Omental fat pad (tissue), 4 donors: Measurements from ENCODE around the gene PTCSC3. TPM values are rescaled to one million over a fixed set of nuclear protein-coding genes. Genes with fewer than 3 reads are reported as not detected.

Experiments
- ATAC-seq: fragments of 150-250 bp; one replicate; pipeline ENCODE4 v1.9.1; 2016; ENCODE audit warnings: mild to moderate bottlenecking, moderate library complexity; ENCODE audit not compliant: low FRiP score
- DNase-seq: peaks from one replicate; pipeline ENCODE4 v3.0.0-alpha.2; 2019; ENCODE audit warnings: low spot score
- CTCF ChIP-seq, 3 donors: fragments of 450-650 bp; IDR thresholded peaks; one replicate each; pipeline ENCODE4 v1.5.1; 2016 to 2017; ENCODE audit warnings: antibody characterized with exemption in 3 of 3, mild to moderate bottlenecking in 3 of 3, moderate library complexity in 2 of 3
- total RNA-seq, 4 donors: library from RNA; depleted of rRNA; stranded (reverse); fragments of >200 nt; gene quantifications; one replicate each; pipeline ENCODE4 v1.1.0, GENCODE V29; 2016

The PTCSC3 gene
- total RNA-seq, 4 donors from 2014 or later = not detected

- DNase-seq (no peak), ATAC-seq (no peak)
- no peak for TF ChIP-seq CTCF (IDR thresholded peaks at IDR 0.05)
Observed at GRCh38 chr14:36177489-36177888, 967 bp upstream of the PTCSC3 start.

DNA sequence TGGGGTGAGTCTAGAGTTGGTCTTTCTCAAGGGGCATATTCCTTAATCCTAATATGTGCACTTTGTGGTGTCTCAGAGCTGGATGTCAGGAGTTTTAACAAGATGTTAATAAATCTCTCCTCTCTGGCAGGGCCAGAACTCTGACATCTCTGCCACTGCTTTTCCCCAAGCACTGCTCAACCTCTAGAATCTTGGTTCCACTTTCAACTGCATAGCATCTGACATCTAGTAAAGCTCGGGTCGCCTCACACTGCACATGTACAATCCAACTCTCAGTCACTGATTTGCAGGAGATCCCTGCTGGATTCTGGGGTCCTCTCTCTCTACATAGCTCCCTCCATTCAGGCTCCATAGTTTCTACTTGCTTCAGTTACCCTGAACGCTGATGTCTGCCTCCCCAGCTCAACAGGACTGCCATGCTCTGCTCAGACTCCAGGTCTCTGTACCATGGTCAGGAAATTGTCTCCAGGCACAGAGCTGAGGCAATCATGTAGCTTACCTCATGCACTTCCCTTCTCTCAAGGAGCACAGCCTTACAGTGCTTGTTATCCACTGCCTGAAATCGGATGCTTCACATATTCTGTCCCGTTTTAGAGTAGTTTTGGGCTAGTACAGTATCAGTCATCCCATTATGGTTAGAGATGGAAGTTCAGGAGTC is 1.6 kb downstream of the PTCSC3 start:
- ATAC-seq (no peak), DNase-seq (no peak)
- TF ChIP-seq CTCF (IDR thresholded peaks at IDR 0.05) = no peak

DNA sequence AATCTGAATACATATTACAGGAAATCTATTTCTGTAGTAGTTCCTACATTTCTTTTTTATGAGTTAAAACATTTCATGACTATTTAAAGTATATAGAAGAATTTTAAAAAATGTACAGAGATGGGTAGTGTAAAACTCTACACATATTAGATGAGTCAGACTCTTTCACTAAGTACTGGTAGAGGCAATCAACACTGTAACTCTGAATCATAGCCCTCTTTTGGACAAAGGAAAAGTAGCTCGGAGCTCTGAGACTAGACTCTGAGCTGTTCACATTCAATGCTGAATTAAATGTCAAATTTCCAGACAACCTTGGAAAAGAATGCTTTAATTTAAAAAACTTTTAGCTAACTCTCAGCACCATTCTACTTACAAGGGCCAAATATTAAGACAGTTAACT is 3.4 kb downstream of the PTCSC3 start:
- TF ChIP-seq CTCF (IDR thresholded peaks at IDR 0.05) = no peak
- DNase-seq (no peak), ATAC-seq (no peak)

DNA sequence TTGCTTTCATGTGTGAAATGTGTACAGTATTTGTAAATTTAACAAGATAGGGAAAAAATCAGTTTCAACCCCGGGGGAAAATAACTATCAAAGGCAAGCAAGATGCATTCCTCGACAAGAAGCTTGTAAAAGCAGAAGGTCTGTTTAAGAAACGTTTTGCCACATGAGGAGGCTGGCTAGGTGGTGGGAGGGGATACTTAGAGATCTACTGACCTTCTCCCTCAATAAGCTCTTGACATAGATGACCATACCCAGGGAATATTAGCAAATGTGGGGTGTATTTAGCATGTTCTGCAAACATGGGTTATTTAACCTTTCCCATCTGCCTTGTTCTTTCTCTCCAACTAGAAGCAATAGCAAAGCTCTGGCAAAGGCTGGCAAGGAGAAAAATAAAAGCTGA is 4.9 kb downstream of the PTCSC3 start:
- ATAC-seq = no peak
- TF ChIP-seq CTCF (IDR thresholded peaks at IDR 0.05) = no peak
- DNase-seq = no peak

GRCh38 chr14:36167431-36167830 is 9.1 kb downstream of the PTCSC3 start:
- DNase-seq (no peak), ATAC-seq (no peak)
- no peak for TF ChIP-seq CTCF (IDR thresholded peaks at IDR 0.05)

DNA sequence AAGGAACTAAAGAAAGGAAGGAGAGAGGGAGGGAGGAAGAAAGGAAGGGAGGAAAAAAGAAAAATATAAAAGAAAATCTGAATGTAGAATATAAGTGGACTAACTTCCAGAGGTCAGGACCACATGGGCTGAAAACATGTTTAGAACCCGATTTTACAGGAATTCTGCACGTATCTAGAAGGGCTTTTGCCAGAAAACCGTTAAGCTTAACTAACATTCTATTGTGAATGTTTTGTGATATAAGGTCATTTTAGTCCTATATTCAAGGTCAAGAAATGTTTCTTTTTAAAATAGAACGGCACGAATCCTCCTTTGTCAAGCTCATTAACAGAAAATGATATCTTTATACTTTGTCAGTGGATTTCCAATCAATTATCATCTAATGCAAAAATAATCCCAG is 13.1 kb downstream of the PTCSC3 start:
- ATAC-seq (no peak), DNase-seq (no peak)
- no peak for TF ChIP-seq CTCF (IDR thresholded peaks at IDR 0.05)

- no peak for DNase-seq
- no peak for TF ChIP-seq CTCF (IDR thresholded peaks at IDR 0.05)
- no peak for ATAC-seq
Observed at GRCh38 chr14:36162267-36162666, 14.3 kb downstream of the PTCSC3 start.
